ENCODE results near the gene ALOX12. TPM values are rescaled to one million over a fixed set of nuclear protein-coding genes. Genes with fewer than 3 reads are reported as not detected.
A peak's percentile ranks its signal among the peaks of the same experiment; 100 is the strongest.

The ALOX12 gene
- total RNA-seq, 4 donors from 2014 or later = not detected

DNA sequence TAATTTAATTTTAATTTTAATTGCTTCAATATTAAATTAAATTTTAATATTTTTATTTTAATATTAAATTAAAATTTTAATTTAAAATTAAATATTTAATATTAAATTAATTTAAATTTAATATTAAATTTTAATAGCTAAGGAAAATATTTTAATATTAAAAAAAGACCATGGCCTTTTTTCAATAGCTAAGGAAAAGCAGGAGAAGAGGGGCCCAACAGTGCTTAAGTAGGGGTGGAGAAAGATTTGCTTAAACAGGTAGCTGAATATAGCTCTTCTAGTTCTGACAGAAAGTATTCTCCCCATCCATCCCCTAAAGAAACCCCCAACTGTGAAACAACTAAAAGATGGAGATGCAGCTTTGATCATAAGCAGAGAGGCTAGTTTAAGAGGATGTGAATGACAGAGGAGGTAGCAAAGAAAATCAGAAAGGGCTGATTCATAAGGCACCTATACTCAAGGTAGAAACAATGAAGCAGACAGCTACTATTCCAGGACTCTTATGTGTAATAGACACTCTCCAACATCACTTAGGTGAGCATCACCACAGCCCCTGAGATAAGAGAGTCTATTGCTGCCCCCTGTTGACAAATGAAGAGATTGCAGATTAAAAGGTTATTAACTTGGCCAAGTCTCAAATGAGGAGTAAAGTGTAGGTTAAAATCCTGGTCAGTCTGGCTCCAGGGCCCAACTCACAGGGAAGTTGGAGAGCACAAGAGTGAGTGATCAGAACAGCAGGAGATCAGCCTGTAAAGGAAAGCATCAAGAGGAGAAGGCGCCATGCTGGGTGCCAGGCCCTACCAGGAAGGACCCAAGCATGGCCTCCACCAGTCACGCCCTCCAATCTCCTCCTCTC lies 8.8 kb downstream of the ALOX12 start:
- no peak for DNase-seq
- TF ChIP-seq CTCF (IDR thresholded peaks at IDR 0.05 in 4 of 5, conservative IDR thresholded peaks at IDR 0.05 in 1 of 5) (peak; percentile 42 to 74 (median 65)), POLR2A (IDR thresholded peaks at IDR 0.05) (no peak)
- intact Hi-C loops (cut with DNase I; ENCODE audit: low total_unique reads) = loop anchor here (1.0 to 5.0 kb wide), 2 partner anchors 90 to 337 kb away; no protein-coding TSS in a partner anchor
- no peaks in the 10 kb centered on the region for H3K9me3 ChIP-seq
- ATAC-seq = peak; percentile 39 to 80
- no peak overlapping the region for H3K27ac ChIP-seq
- H3K4me1 ChIP-seq = no peaks in the 10 kb centered on the region
- peaks cover 0 to 32% of the 10 kb centered on the region in 2 donors for H3K36me3 ChIP-seq
- H3K27me3 ChIP-seq = no peaks in the 10 kb centered on the region
- in situ Hi-C loops (cut with MboI; ENCODE audit: low sequenced_read_pairs in 4 of 4) = loop anchor here (5.0 to 25.0 kb wide), 3 partner anchors 92 to 367 kb away; partner anchors contain the start of genes C17orf100 (in 3 of the 4), MED31 (in 3 of the 4), KIAA0753 (in 1 of the 4) and TXNDC17 (in 1 of the 4)
- no peak overlapping the region for H3K4me3 ChIP-seq

DNA sequence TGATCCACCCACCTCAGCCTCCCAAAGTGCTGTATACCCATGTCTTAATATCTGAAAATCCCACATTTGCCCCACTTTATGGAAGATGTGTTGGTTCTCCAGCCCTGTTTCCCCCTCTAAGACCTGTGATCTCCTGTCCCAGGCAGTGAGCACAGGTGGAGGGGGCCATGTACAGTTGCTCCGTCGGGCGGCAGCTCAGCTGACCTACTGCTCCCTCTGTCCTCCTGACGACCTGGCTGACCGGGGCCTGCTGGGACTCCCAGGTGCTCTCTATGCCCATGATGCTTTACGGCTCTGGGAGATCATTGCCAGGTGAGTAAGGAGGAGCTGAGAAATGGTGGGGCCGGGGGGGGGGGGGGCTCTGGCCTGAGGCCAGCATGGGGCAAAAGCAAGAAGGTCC lies 9.9 kb downstream of the ALOX12 start:
- intact Hi-C loops (cut with DNase I; ENCODE audit: low total_unique reads) = loop anchor here (5.0 kb wide), 1 partner anchor 338 kb away; no protein-coding TSS in a partner anchor
- H3K4me1 ChIP-seq = peaks cover 6% of the 10 kb centered on the region in 2 donors

GRCh38 chr17:7007143-7007542 lies 11.3 kb downstream of the ALOX12 start:
- Histone ChIP-seq H3K27ac (no peak overlapping the region), H3K36me3 (peaks cover 0 to 11% of the 10 kb centered on the region in 2 donors), H3K4me3 (no peak overlapping the region), H3K4me1 (peaks cover 15 to 18% of the 10 kb centered on the region in 2 donors), H3K27me3 (no peaks in the 10 kb centered on the region), H3K9me3 (no peaks in the 10 kb centered on the region)
- in situ Hi-C loops (cut with MboI; ENCODE audit: low sequenced_read_pairs in 4 of 4) (loop anchor here (5.0 to 25.0 kb wide), 3 partner anchors 95 to 370 kb away; partner anchors contain the start of genes C17orf100 (in 3 of the 4), MED31 (in 3 of the 4), KIAA0753 (in 1 of the 4) and TXNDC17 (in 1 of the 4)), intact Hi-C loops (cut with DNase I; ENCODE audit: low total_unique reads) (loop anchor here (5.0 kb wide), 1 partner anchor 340 kb away; no protein-coding TSS in a partner anchor)
- no peak for TF ChIP-seq CTCF (IDR thresholded peaks at IDR 0.05 in 4 of 5, conservative IDR thresholded peaks at IDR 0.05 in 1 of 5)
- TF ChIP-seq POLR2A (IDR thresholded peaks at IDR 0.05) = no peak
- ATAC-seq = no peak
- no peak for DNase-seq

More for the DNA sequence above, 9.9 kb downstream of the ALOX12 start:
- in situ Hi-C loops (cut with MboI; ENCODE audit: low sequenced_read_pairs in 4 of 4) = loop anchor here (5.0 to 25.0 kb wide), 3 partner anchors 93 to 368 kb away; partner anchors contain the start of genes C17orf100 (in 3 of the 4), MED31 (in 3 of the 4), KIAA0753 (in 1 of the 4) and TXNDC17 (in 1 of the 4)
- H3K36me3 ChIP-seq = peaks cover 0 to 25% of the 10 kb centered on the region in 2 donors
- no peak for DNase-seq
- no peak for ATAC-seq
- no peaks in the 10 kb centered on the region for H3K9me3 ChIP-seq
- TF ChIP-seq CTCF (IDR thresholded peaks at IDR 0.05 in 4 of 5, conservative IDR thresholded peaks at IDR 0.05 in 1 of 5) (no peak), POLR2A (IDR thresholded peaks at IDR 0.05) (no peak)
- no peak overlapping the region for H3K4me3 ChIP-seq
- H3K27me3 ChIP-seq = no peaks in the 10 kb centered on the region
- H3K27ac ChIP-seq = no peak overlapping the region

DNA sequence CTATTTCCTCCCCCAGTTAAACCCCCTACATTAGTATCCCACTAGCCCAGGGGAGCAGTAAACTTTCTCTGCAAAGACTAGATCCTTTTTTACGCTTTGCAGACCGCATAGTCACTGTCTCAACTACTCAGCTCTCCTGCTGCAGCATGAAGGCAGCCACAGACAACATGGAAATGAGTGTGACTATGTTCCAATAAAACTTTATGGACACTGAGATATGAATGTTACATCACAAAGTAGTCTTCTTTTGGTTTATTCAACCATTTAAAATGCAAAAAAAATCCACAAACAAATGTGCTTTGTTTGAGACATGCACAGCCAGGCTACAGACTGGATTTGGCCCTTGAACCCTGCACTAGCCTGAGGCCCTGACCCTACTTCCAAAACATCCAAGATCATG lies 14.7 kb downstream of the ALOX12 start:
- Histone ChIP-seq H3K27ac (no peak overlapping the region), H3K36me3 (peaks cover 0 to 6% of the 10 kb centered on the region in 2 donors), H3K9me3 (no peaks in the 10 kb centered on the region), H3K4me3 (no peak overlapping the region), H3K27me3 (no peaks in the 10 kb centered on the region), H3K4me1 (peaks cover 28 to 38% of the 10 kb centered on the region in 2 donors)
- DNase-seq = no peak
- intact Hi-C loops (cut with DNase I; ENCODE audit: low total_unique reads) (loop anchor here (5.0 to 10.0 kb wide), 3 partner anchors 358 to 824 kb away; partner anchors contain the start of genes C17orf100, CD68, KDM6B and MED31), in situ Hi-C loops (cut with MboI; ENCODE audit: low sequenced_read_pairs in 4 of 4) (loop anchor here (25.0 kb wide), 2 partner anchors 348 to 373 kb away; partner anchors contain the start of genes C17orf100 (in 3 of the 4), MED31 (in 3 of the 4), KIAA0753 (in 1 of the 4) and TXNDC17 (in 1 of the 4))
- no peak for ATAC-seq
- TF ChIP-seq POLR2A (IDR thresholded peaks at IDR 0.05) (no peak), CTCF (IDR thresholded peaks at IDR 0.05 in 4 of 5, conservative IDR thresholded peaks at IDR 0.05 in 1 of 5) (no peak)

All from gastrocnemius medialis (tissue), 4 donors.